ENCODE data around the gene ZMYND15.

ZMYND15 gene

GRCh38 chr17:4743898-4744297 lies 4.3 kb downstream of the ZMYND15 start:
- FAIRE-seq: no peak

- FAIRE-seq: no peak
Observed at GRCh38 chr17:4744999-4745969, 5.7 kb downstream of the ZMYND15 start.

GRCh38 chr17:4747847-4748246 lies 8.2 kb downstream of the ZMYND15 start:
- no peak for FAIRE-seq

- FAIRE-seq: no peak
Observed at GRCh38 chr17:4748686-4749085, 9.1 kb downstream of the ZMYND15 start.

GRCh38 chr17:4750606-4751005 lies 11.0 kb downstream of the ZMYND15 start:
- no peak for FAIRE-seq

GRCh38 chr17:4751932-4752331 lies 12.3 kb downstream of the ZMYND15 start:
- FAIRE-seq: no peak

GRCh38 chr17:4753392-4753791 lies 13.8 kb downstream of the ZMYND15 start:
- no peak for FAIRE-seq

GRCh38 chr17:4759776-4760236 lies 20.2 kb downstream of the ZMYND15 start:
- FAIRE-seq: no peak

- no peak for FAIRE-seq
Observed at GRCh38 chr17:4764595-4764994, 25.0 kb downstream of the ZMYND15 start.

- FAIRE-seq: no peak
Observed at GRCh38 chr17:4766201-4766600, 26.6 kb downstream of the ZMYND15 start.

GRCh38 chr17:4766723-4767122 lies 27.1 kb downstream of the ZMYND15 start:
- no peak for FAIRE-seq

- no peak for FAIRE-seq
Observed at GRCh38 chr17:4768298-4768697, 28.7 kb downstream of the ZMYND15 start.

GRCh38 chr17:4769628-4770027 lies 30.0 kb downstream of the ZMYND15 start:
- no peak for FAIRE-seq

- FAIRE-seq: no peak
Observed at GRCh38 chr17:4771519-4772234, 32.0 kb downstream of the ZMYND15 start, which contains the start of gene TM4SF5. TM4SF5 (plus strand) TSS chr17:4771886; CDS start chr17:4771923, 37 bp downstream.

- FAIRE-seq: no peak
Observed at GRCh38 chr17:4772235-4772613, 32.6 kb downstream of the ZMYND15 start.

- no peak for FAIRE-seq
Observed at GRCh38 chr17:4777969-4778760, 38.5 kb downstream of the ZMYND15 start.

GRCh38 chr17:4780325-4780955 lies 40.8 kb downstream of the ZMYND15 start:
- FAIRE-seq: no peak

- no peak for FAIRE-seq
Observed at GRCh38 chr17:4782652-4783051, 43.0 kb downstream of the ZMYND15 start.

- FAIRE-seq: no peak
Observed at GRCh38 chr17:4785311-4786105, 45.9 kb downstream of the ZMYND15 start.

- FAIRE-seq: no peak
Observed at GRCh38 chr17:4786106-4786511, 46.5 kb downstream of the ZMYND15 start, which contains the start of gene VMO1. VMO1 (minus strand) TSS chr17:4786364; CDS start chr17:4786352, 12 bp downstream.

GRCh38 chr17:4786516-4786915 lies 46.9 kb downstream of the ZMYND15 start:
- FAIRE-seq: no peak
